Vagina (tissue), 2 donors: ENCODE results near the gene PDXK. TPM values are rescaled to one million over a fixed set of nuclear protein-coding genes. Genes with fewer than 3 reads are reported as not detected.

ENCODE experiments used
- DNase-seq, 2 donors: peaks; one replicate each; pipeline ENCODE4 v3.0.0-alpha.2; 2017; ENCODE audit errors: extremely low spot score in 2 of 2
- H3K27ac ChIP-seq: fragments of 200-600 bp; sonication (generic); one replicate; pipeline ENCODE4 v1.5.1; 2019
- H3K27me3 ChIP-seq: fragments of 200-600 bp; sonication (generic); one replicate; pipeline ENCODE4 v1.5.1; 2019
- H3K36me3 ChIP-seq, 2 donors: fragments of 200-600 bp; sonication (generic); one replicate each; pipeline ENCODE4 v1.5.1; 2017 to 2019
- H3K4me1 ChIP-seq: fragments of 200-600 bp; sonication (generic); one replicate; pipeline ENCODE4 v1.5.1; 2019
- H3K4me3 ChIP-seq, 2 donors: fragments of 200-600 bp; sonication (generic); 1 replicate in 1 of 2; 2 replicates in 1 of 2; pipeline ENCODE4 v1.5.1; 2016 to 2019
- H3K9me3 ChIP-seq: fragments of 200-600 bp; sonication (generic); one replicate; pipeline ENCODE4 v1.5.1; 2019
- CTCF ChIP-seq, 3 experiments: fragments of 450-650 bp in 2 of 3; fragments of 200-600 bp in 1 of 3; sonication (generic) in 1 of 3; IDR thresholded peaks; one replicate each; pipeline ENCODE4 v1.5.1; 2017 to 2019; ENCODE audit warnings: antibody characterized with exemption in 3 of 3, mild to moderate bottlenecking in 2 of 3, moderate library complexity in 2 of 3
- POLR2A ChIP-seq, 2 donors: fragments of 450-650 bp; IDR thresholded peaks; one replicate each; pipeline ENCODE4 v1.6.1; 2017; ENCODE audit warnings: antibody characterized with exemption in 2 of 2, mild to moderate bottlenecking in 2 of 2, moderate library complexity in 2 of 2
- POLR2AphosphoS5 ChIP-seq, 2 donors: sonication (generic); formaldehyde crosslinking; IDR thresholded peaks; one replicate each; pipeline ENCODE4 v1.9.0; 2017; ENCODE audit warnings: antibody characterized with exemption in 2 of 2, mild to moderate bottlenecking in 2 of 2, low read depth in 1 of 2; ENCODE audit not compliant: insufficient read depth in 1 of 2
- intact Hi-C: fragments of 100-400 bp; cut with DNase I; formaldehyde crosslinking; loops from one replicate; pipeline ENCODE4 v1.15.1; 2023
- total RNA-seq: library from RNA; depleted of rRNA; stranded (reverse); fragments of >200 nt; gene quantifications from one replicate; pipeline ENCODE4 v1.2.3, GENCODE V29; 2016

Gene PDXK
- total RNA-seq, result 58.7 TPM

GRCh38 chr21:43718872-43719747, at the start of gene PDXK:
TSS of gene PDXK (plus strand) at chr21:43719129. CDS start at chr21:43719295, 166 bp downstream.
- Histone ChIP-seq H3K36me3 (no peaks in the 10 kb centered on the region), H3K4me1 (peaks cover 38% of the 10 kb centered on the region), H3K27ac (peak within 1 kb of the TSS; percentile 81), H3K4me3 (peak within 1 kb of the TSS; percentile 72 to 81), H3K9me3 (no peaks in the 10 kb centered on the region), H3K27me3 (no peaks in the 10 kb centered on the region)
- peak in 1 of 2 donors; percentile 87 for DNase-seq
- TF ChIP-seq POLR2AphosphoS5 (IDR thresholded peaks at IDR 0.05; ENCODE audit: insufficient read depth in 1 of 2, low read depth in 1 of 2), result peak in 1 of 2 donors; percentile 77
- peak in 1 of 3 experiments; percentile 27 for TF ChIP-seq CTCF (IDR thresholded peaks at IDR 0.05)
- peak in 1 of 2 donors; percentile 82 for TF ChIP-seq POLR2A (IDR thresholded peaks at IDR 0.05)
- intact Hi-C loops, result no loop called here

- TF ChIP-seq POLR2AphosphoS5 (IDR thresholded peaks at IDR 0.05; ENCODE audit: insufficient read depth in 1 of 2, low read depth in 1 of 2) (no peak), CTCF (IDR thresholded peaks at IDR 0.05) (no peak), POLR2A (IDR thresholded peaks at IDR 0.05) (no peak)
- H3K27ac ChIP-seq, result no peak overlapping the region
- H3K36me3 ChIP-seq, result peaks cover 0 to 32% of the 10 kb centered on the region in 2 donors
- intact Hi-C loops, result no loop called here
- no peak overlapping the region for H3K4me3 ChIP-seq
- H3K4me1 ChIP-seq, result no peaks in the 10 kb centered on the region
- no peaks in the 10 kb centered on the region for H3K27me3 ChIP-seq
- DNase-seq, result no peak
- no peaks in the 10 kb centered on the region for H3K9me3 ChIP-seq
These were observed 48.9 kb upstream of the PDXK start for GRCh38 chr21:43669828-43670605.

GRCh38 chr21:43675871-43676270, 43.1 kb upstream of the PDXK start:
- H3K27me3 ChIP-seq, result no peaks in the 10 kb centered on the region
- no peak overlapping the region for H3K4me3 ChIP-seq
- H3K9me3 ChIP-seq, result no peaks in the 10 kb centered on the region
- H3K27ac ChIP-seq, result no peak overlapping the region
- TF ChIP-seq CTCF (IDR thresholded peaks at IDR 0.05) (no peak), POLR2A (IDR thresholded peaks at IDR 0.05) (no peak), POLR2AphosphoS5 (IDR thresholded peaks at IDR 0.05; ENCODE audit: insufficient read depth in 1 of 2, low read depth in 1 of 2) (no peak)
- H3K36me3 ChIP-seq, result peaks cover 0 to 45% of the 10 kb centered on the region in 2 donors
- intact Hi-C loops, result no loop called here
- DNase-seq, result no peak
- no peaks in the 10 kb centered on the region for H3K4me1 ChIP-seq

- Histone ChIP-seq H3K4me1 (no peaks in the 10 kb centered on the region), H3K4me3 (no peak overlapping the region), H3K27ac (no peak overlapping the region), H3K36me3 (peaks cover 0 to 45% of the 10 kb centered on the region in 2 donors), H3K9me3 (no peaks in the 10 kb centered on the region), H3K27me3 (no peaks in the 10 kb centered on the region)
- no peak for DNase-seq
- TF ChIP-seq POLR2A (IDR thresholded peaks at IDR 0.05) (no peak), CTCF (IDR thresholded peaks at IDR 0.05) (no peak), POLR2AphosphoS5 (IDR thresholded peaks at IDR 0.05; ENCODE audit: insufficient read depth in 1 of 2, low read depth in 1 of 2) (no peak)
- intact Hi-C loops, result no loop called here
These were observed 42.5 kb upstream of the PDXK start for GRCh38 chr21:43676391-43676790.
